H54 (cell line): Measurements from ENCODE around the gene RNF181.

Source experiments
- DNase-seq: peaks from one replicate; pipeline ENCODE4 v3.0.0; 2011; ENCODE audit warnings: low spot score, mixed read lengths; ENCODE audit not compliant: insufficient read length
- FAIRE-seq: peaks from 3 replicates; lab custom pipeline; 2011; peaks lifted over from hg19 to GRCh38; lab: Jason Lieb, UNC
- POLR2A ChIP-seq: IDR thresholded peaks from 2 replicates; pipeline ENCODE4 v1.6.1; 2011; ENCODE audit warnings: low read depth, mild to moderate bottlenecking, low read length

RNF181 gene

GRCh38 chr2:85623991-85624390 is 28.4 kb downstream of the RNF181 start:
- DNase-seq, result no peak
- TF ChIP-seq POLR2A, result no peak
- FAIRE-seq, result no peak

GRCh38 chr2:85628658-85629057 is 33.1 kb downstream of the RNF181 start:
- DNase-seq, result no peak
- TF ChIP-seq POLR2A, result no peak
- no peak for FAIRE-seq

GRCh38 chr2:85631316-85631715 is 35.8 kb downstream of the RNF181 start:
- FAIRE-seq (no peak), DNase-seq (no peak)
- TF ChIP-seq POLR2A, result no peak

GRCh38 chr2:85635011-85635410 is 39.5 kb downstream of the RNF181 start:
- FAIRE-seq (no peak), DNase-seq (no peak)
- TF ChIP-seq POLR2A, result no peak

DNA sequence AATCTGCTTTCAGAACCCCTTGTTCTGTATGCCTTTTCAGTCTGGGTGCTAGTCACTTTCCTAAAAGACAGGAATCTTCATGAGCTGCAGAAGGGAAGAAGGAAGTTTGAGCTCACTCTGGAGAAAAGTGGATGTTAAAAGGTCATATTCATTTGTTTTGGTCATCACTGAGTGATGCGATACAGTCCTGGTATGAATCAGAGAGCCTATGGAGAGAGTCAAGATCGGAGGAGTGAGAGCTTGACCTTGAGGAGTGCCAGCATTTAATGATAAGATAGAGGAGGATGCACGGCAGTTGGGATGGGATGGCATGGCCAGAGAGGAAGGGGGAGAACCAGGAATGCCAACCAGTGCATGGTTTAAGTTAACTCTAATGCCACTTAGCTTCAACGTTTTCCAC is 40.1 kb downstream of the RNF181 start:
- DNase-seq (no peak), FAIRE-seq (no peak)
- no peak for TF ChIP-seq POLR2A

DNA sequence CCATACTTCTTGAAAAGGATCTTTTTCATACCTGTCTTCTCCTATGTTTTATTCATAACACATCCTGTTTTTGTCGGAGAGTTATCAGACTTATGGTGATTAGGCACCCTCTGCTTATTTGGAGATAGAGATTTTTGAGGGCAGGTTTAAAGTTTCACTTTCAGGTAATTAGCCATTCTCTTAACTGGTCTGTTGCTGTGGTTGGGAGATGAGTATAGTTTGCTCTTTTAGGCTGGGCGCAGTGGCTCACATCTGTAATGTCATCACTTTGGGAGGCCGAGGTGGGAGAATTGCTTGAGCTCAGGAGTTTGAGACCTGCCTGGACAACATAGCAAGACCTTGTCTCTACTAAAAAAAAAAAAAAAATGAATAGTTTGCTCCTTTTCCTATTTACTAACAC is 47.2 kb downstream of the RNF181 start:
- FAIRE-seq (no peak), DNase-seq (no peak)
- no peak for TF ChIP-seq POLR2A

- no peak for TF ChIP-seq POLR2A
- FAIRE-seq (no peak), DNase-seq (no peak)
These were observed 49.4 kb downstream of the RNF181 start for GRCh38 chr2:85644909-85645308.

GRCh38 chr2:85646166-85646565 is 50.6 kb downstream of the RNF181 start:
- DNase-seq (no peak), FAIRE-seq (no peak)
- no peak for TF ChIP-seq POLR2A
